Vagina (tissue), 2 donors: ENCODE measurements around the gene ST3GAL5. TPM values are rescaled to one million over a fixed set of nuclear protein-coding genes. Genes with fewer than 3 reads are reported as not detected.
A peak's percentile ranks its signal among the peaks of the same experiment; 100 is the strongest.

ENCODE experiments used
- DNase-seq, 2 donors: peaks; one replicate each; pipeline ENCODE4 v3.0.0-alpha.2; 2017; ENCODE audit errors: extremely low spot score in 2 of 2
- H3K27ac ChIP-seq: fragments of 200-600 bp; sonication (generic); one replicate; pipeline ENCODE4 v1.5.1; 2019
- H3K27me3 ChIP-seq: fragments of 200-600 bp; sonication (generic); one replicate; pipeline ENCODE4 v1.5.1; 2019
- H3K36me3 ChIP-seq, 2 donors: fragments of 200-600 bp; sonication (generic); one replicate each; pipeline ENCODE4 v1.5.1; 2017 to 2019
- H3K4me1 ChIP-seq: fragments of 200-600 bp; sonication (generic); one replicate; pipeline ENCODE4 v1.5.1; 2019
- H3K4me3 ChIP-seq, 2 donors: fragments of 200-600 bp; sonication (generic); 1 replicate in 1 of 2; 2 replicates in 1 of 2; pipeline ENCODE4 v1.5.1; 2016 to 2019
- H3K9me3 ChIP-seq: fragments of 200-600 bp; sonication (generic); one replicate; pipeline ENCODE4 v1.5.1; 2019
- CTCF ChIP-seq, 3 experiments: fragments of 450-650 bp in 2 of 3; fragments of 200-600 bp in 1 of 3; sonication (generic) in 1 of 3; IDR thresholded peaks; one replicate each; pipeline ENCODE4 v1.5.1; 2017 to 2019; ENCODE audit warnings: antibody characterized with exemption in 3 of 3, mild to moderate bottlenecking in 2 of 3, moderate library complexity in 2 of 3
- POLR2A ChIP-seq, 2 donors: fragments of 450-650 bp; IDR thresholded peaks; one replicate each; pipeline ENCODE4 v1.6.1; 2017; ENCODE audit warnings: antibody characterized with exemption in 2 of 2, mild to moderate bottlenecking in 2 of 2, moderate library complexity in 2 of 2
- POLR2AphosphoS5 ChIP-seq, 2 donors: sonication (generic); formaldehyde crosslinking; IDR thresholded peaks; one replicate each; pipeline ENCODE4 v1.9.0; 2017; ENCODE audit warnings: antibody characterized with exemption in 2 of 2, mild to moderate bottlenecking in 2 of 2, low read depth in 1 of 2; ENCODE audit not compliant: insufficient read depth in 1 of 2
- intact Hi-C: fragments of 100-400 bp; cut with DNase I; formaldehyde crosslinking; loops from one replicate; pipeline ENCODE4 v1.15.1; 2023
- total RNA-seq: library from RNA; depleted of rRNA; stranded (reverse); fragments of >200 nt; gene quantifications from one replicate; pipeline ENCODE4 v1.2.3, GENCODE V29; 2016

Gene ST3GAL5
- total RNA-seq, 1 donor from 2014 or later: 16.2 TPM

- Histone ChIP-seq H3K4me1 (peaks cover 40% of the 10 kb centered on the region), H3K27me3 (no peaks in the 10 kb centered on the region), H3K36me3 (no peaks in the 10 kb centered on the region), H3K9me3 (no peaks in the 10 kb centered on the region), H3K27ac (peak overlapping the region; percentile 71), H3K4me3 (no peak overlapping the region)
- TF ChIP-seq POLR2A (IDR thresholded peaks at IDR 0.05) (no peak), POLR2AphosphoS5 (IDR thresholded peaks at IDR 0.05; ENCODE audit: insufficient read depth in 1 of 2, low read depth in 1 of 2) (no peak), CTCF (IDR thresholded peaks at IDR 0.05) (no peak)
- intact Hi-C loops: no loop called here
- no peak for DNase-seq
Observed at GRCh38 chr2:85852152-85852840, 36.5 kb downstream of the ST3GAL5 start.

GRCh38 chr2:85851253-85852151, 37.3 kb downstream of the ST3GAL5 start:
- H3K27ac ChIP-seq: peak overlapping the region; percentile 71
- TF ChIP-seq CTCF (IDR thresholded peaks at IDR 0.05): no peak
- TF ChIP-seq POLR2AphosphoS5 (IDR thresholded peaks at IDR 0.05; ENCODE audit: insufficient read depth in 1 of 2, low read depth in 1 of 2): no peak
- TF ChIP-seq POLR2A (IDR thresholded peaks at IDR 0.05): no peak
- no peak overlapping the region for H3K4me3 ChIP-seq
- no peak for DNase-seq
- no peaks in the 10 kb centered on the region for H3K9me3 ChIP-seq
- H3K4me1 ChIP-seq: peaks cover 40% of the 10 kb centered on the region
- intact Hi-C loops: no loop called here
- no peaks in the 10 kb centered on the region for H3K36me3 ChIP-seq
- H3K27me3 ChIP-seq: no peaks in the 10 kb centered on the region

- Histone ChIP-seq H3K4me3 (no peak overlapping the region), H3K9me3 (no peaks in the 10 kb centered on the region), H3K27ac (no peak overlapping the region), H3K4me1 (peaks cover 40% of the 10 kb centered on the region), H3K36me3 (no peaks in the 10 kb centered on the region), H3K27me3 (no peaks in the 10 kb centered on the region)
- intact Hi-C loops: no loop called here
- no peak for TF ChIP-seq CTCF (IDR thresholded peaks at IDR 0.05)
- TF ChIP-seq POLR2AphosphoS5 (IDR thresholded peaks at IDR 0.05; ENCODE audit: insufficient read depth in 1 of 2, low read depth in 1 of 2): no peak
- no peak for TF ChIP-seq POLR2A (IDR thresholded peaks at IDR 0.05)
- no peak for DNase-seq
Observed at GRCh38 chr2:85850451-85850850, 38.3 kb downstream of the ST3GAL5 start.

- no peak for DNase-seq
- H3K4me3 ChIP-seq: no peak overlapping the region
- H3K4me1 ChIP-seq: peaks cover 15% of the 10 kb centered on the region
- intact Hi-C loops: no loop called here
- H3K27me3 ChIP-seq: no peaks in the 10 kb centered on the region
- TF ChIP-seq POLR2A (IDR thresholded peaks at IDR 0.05): no peak
- TF ChIP-seq POLR2AphosphoS5 (IDR thresholded peaks at IDR 0.05; ENCODE audit: insufficient read depth in 1 of 2, low read depth in 1 of 2): no peak
- no peak for TF ChIP-seq CTCF (IDR thresholded peaks at IDR 0.05)
- peaks cover 0 to 11% of the 10 kb centered on the region in 2 donors for H3K36me3 ChIP-seq
- no peaks in the 10 kb centered on the region for H3K9me3 ChIP-seq
- no peak overlapping the region for H3K27ac ChIP-seq
Observed at GRCh38 chr2:85847051-85847588, 41.7 kb downstream of the ST3GAL5 start.
